Spinal cord (tissue), 10 donors: ENCODE measurements around the gene TMEM266. TPM values are rescaled to one million over a fixed set of nuclear protein-coding genes. Genes with fewer than 3 reads are reported as not detected.
A peak's percentile ranks its signal among the peaks of the same experiment; 100 is the strongest.
"Not testable (repeated sequence)": the region's sequence is repeated elsewhere in the genome, so short reads cannot be mapped to it uniquely, and the experiment has no call there.

ENCODE experiments used
- DNase-seq, 6 donors: peaks; one replicate each; pipeline versions ENCODE4 v3.0.0 to v3.0.0-alpha.2; 2013 to 2015; ENCODE audit warnings: low spot score in 6 of 6, low read depth in 4 of 6
- H3K27ac ChIP-seq: one replicate; pipeline ENCODE4 v1.5.1; 2013; ENCODE audit warnings: low read depth, low read length, control low read depth
- H3K27me3 ChIP-seq: one replicate; pipeline ENCODE4 v1.6.1; 2013; ENCODE audit warnings: low read length; ENCODE audit not compliant: control insufficient read depth, insufficient read depth
- H3K36me3 ChIP-seq: one replicate; pipeline ENCODE4 v1.6.1; 2013; ENCODE audit warnings: low read length; ENCODE audit not compliant: control insufficient read depth, insufficient read depth
- H3K4me1 ChIP-seq: one replicate; pipeline ENCODE4 v1.6.1; 2013; ENCODE audit warnings: low read length; ENCODE audit not compliant: control insufficient read depth, insufficient read depth
- H3K4me3 ChIP-seq: one replicate; pipeline ENCODE4 v1.5.1; 2013; ENCODE audit warnings: low read depth, low read length, control low read depth
- H3K9me3 ChIP-seq: one replicate; pipeline ENCODE4 v1.6.1; 2013; ENCODE audit warnings: low read length; ENCODE audit not compliant: control insufficient read depth, insufficient read depth
- WGBS: methylation state at CpG from one replicate; pipeline ENCODE4 v1.1.5; 2013; ENCODE audit warnings: missing lambda C conversion rate; ENCODE audit not compliant: insufficient coverage; 5-methylcytosine and 5-hydroxymethylcytosine counted together
- long read RNA-seq, 4 donors: transcript quantifications; one replicate each; lab custom pipeline, GENCODE V29; 2026
- polyA plus RNA-seq, 2 donors: library from polyadenylated mRNA; unstranded; fragments of 120-200 nt; gene quantifications; one replicate each; pipeline ENCODE4 v1.2.1, GENCODE V29; 2013; ENCODE audit not compliant: insufficient read length in 2 of 2
- total RNA-seq, 2 donors: library from RNA; depleted of rRNA in 1 of 2; stranded (reverse); fragments of 120-200 nt in 1 of 2; fragments of >200 nt in 1 of 2; gene quantifications; one replicate each; pipeline versions ENCODE4 v1.2.3 to v1.2.4, GENCODE V29; 2013 to 2014
- donor health status: healthy.

Gene TMEM266, protein sequence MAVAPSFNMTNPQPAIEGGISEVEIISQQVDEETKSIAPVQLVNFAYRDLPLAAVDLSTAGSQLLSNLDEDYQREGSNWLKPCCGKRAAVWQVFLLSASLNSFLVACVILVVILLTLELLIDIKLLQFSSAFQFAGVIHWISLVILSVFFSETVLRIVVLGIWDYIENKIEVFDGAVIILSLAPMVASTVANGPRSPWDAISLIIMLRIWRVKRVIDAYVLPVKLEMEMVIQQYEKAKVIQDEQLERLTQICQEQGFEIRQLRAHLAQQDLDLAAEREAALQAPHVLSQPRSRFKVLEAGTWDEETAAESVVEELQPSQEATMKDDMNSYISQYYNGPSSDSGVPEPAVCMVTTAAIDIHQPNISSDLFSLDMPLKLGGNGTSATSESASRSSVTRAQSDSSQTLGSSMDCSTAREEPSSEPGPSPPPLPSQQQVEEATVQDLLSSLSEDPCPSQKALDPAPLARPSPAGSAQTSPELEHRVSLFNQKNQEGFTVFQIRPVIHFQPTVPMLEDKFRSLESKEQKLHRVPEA
- 1 to 10 TPM; 3.4 to 4.9 TPM for total RNA-seq
- 10 to 100 TPM; 10.9 to 13.3 TPM for polyA plus RNA-seq
- long read RNA-seq, donor 1, partial matches to known transcripts = 99 of 152 reads
- long read RNA-seq, donor 1, other reads (novel, unspliced or antisense) = 50 of 152 reads
- long read RNA-seq, donor 2, partial matches to known transcripts = 0 of 1 reads
- long read RNA-seq, donor 2, other reads (novel, unspliced or antisense) = 0 of 1 reads
- long read RNA-seq, donor 3 = 0 reads
- long read RNA-seq, donor 4 = 0 reads

DNA sequence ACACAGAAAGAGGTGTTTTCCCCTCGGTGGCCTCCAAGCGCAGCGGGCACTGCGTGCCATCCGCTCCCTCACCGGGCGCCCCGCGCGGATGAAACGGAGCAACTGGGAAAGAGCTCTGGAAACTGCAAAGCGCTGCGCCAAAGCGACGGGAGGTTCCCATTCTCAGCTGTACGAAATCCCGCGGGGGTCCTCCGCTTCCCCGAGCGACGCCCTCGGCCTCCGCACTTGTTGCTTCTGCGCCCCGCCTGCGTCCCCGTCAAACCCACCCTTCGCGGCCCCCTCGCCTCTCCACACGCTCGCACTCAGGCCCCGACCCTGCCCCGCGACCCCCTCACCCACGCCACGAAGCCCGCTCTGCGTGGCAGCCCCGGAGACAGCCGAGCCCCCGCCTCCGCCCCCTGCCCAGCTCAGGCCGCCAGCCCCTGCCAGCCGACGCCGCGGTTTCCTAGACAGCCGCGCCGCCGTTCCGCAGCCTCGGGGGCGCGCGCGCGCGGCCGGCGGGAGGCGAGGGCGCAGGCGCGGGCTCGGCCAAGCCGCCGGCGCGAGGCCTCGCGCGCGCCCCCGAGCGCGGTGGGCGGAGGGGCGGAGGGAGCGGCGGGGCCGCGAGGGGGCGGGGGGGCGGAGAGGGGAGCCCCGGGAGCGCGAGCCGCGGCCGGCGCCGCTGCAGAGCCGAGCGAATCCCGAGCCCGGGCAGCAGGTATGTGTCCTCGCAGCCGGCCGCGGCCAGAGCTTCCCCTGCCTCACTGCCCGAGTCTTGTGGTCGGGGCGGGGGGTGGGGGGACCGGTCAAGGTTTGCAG, at the start of gene TMEM266:
TSS of gene TMEM266 (plus strand) at position 666 of the 798 bp plus-strand sequence. CDS start 74,279 bp downstream, outside the sequence.
- H3K4me3 ChIP-seq = peak within 1 kb of the TSS; percentile 64
- H3K9me3 ChIP-seq = no peaks in the 10 kb centered on the region
- peak; percentile 35 to 93 (median 76) for DNase-seq
- peaks cover 9% of the 10 kb centered on the region for H3K27me3 ChIP-seq
- peaks cover 13% of the 10 kb centered on the region for H3K4me1 ChIP-seq
- H3K27ac ChIP-seq = peak within 1 kb of the TSS; percentile 38
- WGBS = under 1% methylated on average over 107 of the region's 107 CpGs
- H3K36me3 ChIP-seq = no peaks in the 10 kb centered on the region

DNA sequence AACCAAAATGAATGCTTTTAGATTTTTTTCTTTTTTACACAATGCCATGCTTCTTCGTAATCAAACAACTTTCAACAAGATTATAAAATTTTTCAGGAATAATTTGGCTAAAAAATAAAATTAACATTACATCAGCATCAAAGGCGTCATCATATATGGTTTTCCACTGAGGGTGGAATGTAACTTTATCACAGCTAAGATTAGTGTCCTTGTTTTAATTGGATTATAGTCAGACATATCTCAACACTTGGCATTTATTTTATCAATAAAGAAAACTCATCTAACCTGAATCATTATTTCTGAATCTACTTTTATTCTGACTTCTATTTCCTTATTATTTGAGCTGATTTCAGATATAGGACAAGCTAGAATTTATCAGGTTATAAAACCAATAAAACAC, 49.2 kb upstream of the TMEM266 start:
- Histone ChIP-seq H3K4me1 (peaks cover 3% of the 10 kb centered on the region), H3K27me3 (no peaks in the 10 kb centered on the region), H3K27ac (no peak overlapping the region), H3K9me3 (no peaks in the 10 kb centered on the region), H3K4me3 (no peak overlapping the region), H3K36me3 (no peaks in the 10 kb centered on the region)
- no CpG with 5 or more reads among the region's 2 CpGs for WGBS
- no peak for DNase-seq

DNA sequence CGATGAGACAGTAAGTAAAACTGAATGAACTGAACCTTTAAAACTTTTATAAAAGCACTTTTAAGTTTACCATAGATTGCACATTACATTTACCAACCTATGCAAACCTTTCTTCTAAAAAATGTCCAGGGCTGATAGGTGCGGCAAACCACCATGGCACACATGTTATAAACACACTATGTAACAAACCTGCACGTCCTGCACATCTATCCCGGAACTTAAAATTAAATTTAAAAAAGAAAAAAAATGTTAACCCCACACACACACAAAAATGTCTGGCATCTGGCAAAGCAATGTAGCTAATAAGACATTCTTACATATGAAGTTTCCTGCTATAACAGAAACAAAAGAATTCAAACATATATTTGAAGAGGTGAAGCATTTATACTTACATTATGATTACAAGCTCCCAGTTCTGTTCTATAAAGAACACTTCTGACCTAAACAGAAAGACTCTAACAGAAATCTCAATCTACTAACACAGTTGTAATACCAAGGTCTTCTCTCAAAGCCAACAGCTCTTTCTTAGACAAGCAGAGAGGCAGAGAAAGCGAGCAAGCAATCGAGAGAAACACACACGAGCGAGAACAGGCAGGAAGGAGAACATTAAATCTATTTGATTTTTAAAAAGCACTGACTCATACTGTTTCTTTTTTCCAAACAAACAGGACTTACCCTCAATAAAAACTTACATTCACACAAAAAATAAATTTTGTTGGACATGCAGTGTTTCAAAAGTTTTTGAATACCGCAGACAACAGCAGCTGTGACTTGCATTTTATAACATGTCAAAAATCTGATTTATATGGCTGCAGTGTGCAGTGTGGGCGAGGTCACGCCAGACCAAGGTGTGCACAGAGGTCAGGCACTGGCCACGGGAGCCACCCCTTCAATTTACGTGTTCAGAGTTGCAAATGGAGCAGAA, 47.9 kb upstream of the TMEM266 start, which contains the start of gene NRG4:
TSS of gene NRG4 (minus strand) at position 798 of the 925 bp plus-strand sequence. CDS start 1,194 bp downstream, outside the sequence.
- no peak within 1 kb of the TSS for H3K4me3 ChIP-seq

DNA sequence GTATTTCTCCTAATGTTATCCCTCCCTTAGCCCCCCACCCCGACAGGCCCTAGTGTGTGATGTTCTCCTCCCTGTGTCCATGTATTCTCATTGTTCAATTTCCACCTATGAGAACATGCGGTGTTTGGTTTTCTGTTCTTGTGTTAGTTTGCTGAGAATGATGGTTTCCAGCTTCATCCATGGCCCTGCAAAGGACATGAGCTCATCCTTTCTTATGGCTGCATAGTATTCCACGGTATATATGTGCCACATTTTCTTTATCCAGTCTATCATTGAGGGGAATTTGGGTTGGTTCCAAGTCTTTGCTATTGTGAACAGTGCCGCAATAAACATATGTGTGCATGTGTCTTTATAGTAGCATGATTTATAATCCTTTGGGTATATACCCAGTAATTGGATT, 46.3 kb upstream of the TMEM266 start:
- not testable (repeated sequence) for H3K27me3 ChIP-seq, H3K36me3 ChIP-seq, H3K9me3 ChIP-seq, H3K27ac ChIP-seq, H3K4me1 ChIP-seq, DNase-seq, H3K4me3 ChIP-seq
- no CpG with 5 or more reads among the region's 4 CpGs for WGBS

More for the DNA sequence above, 47.9 kb upstream of the TMEM266 start, which contains the start of gene NRG4:
- WGBS = 0% methylated on average over 1 of the region's 13 CpGs
- peak in 1 of 6 donors; percentile 6 for DNase-seq
- H3K4me1 ChIP-seq = peaks cover 3% of the 10 kb centered on the region
- H3K27me3 ChIP-seq = no peaks in the 10 kb centered on the region
- no peak within 1 kb of the TSS for H3K27ac ChIP-seq
- no peaks in the 10 kb centered on the region for H3K36me3 ChIP-seq
- H3K9me3 ChIP-seq = no peaks in the 10 kb centered on the region

DNA sequence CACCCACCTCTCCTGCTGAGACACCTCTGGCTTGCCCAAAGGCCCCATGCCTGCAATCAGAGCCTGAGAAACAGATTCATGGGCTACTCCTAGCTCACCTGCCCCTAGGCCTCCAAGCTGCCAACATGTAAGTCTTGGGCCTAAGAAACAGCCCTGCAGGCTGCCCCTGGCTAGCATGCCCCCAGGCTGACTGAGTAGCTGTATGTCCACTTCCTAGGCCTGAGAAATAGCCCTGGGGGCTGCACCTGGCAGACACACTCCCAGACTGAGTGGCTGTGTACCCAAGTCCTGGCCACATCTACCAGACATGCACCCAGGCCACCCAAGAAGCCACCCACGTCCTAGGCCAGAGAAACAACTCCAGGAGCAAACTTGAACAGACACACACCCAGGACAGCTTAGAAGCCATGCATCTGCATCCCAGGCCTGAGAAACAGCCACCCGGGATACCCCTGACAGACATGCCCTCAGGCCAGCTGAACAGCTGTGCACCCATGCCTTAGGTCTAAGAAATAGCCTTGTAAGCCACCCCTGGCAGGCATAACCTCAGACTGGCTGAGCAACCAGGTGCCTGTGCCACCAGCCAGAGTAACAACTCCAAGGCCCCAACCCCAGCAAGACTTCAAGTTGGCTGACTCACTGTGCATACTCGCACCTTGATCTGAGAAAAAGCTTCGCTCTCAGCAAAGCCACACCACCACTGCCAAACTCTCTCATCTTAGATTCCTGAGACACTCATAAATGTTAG, 35.6 kb upstream of the TMEM266 start:
- Histone ChIP-seq H3K27me3 (no peaks in the 10 kb centered on the region), H3K27ac (no peak overlapping the region), H3K9me3 (peaks cover 6% of the 10 kb centered on the region), H3K4me1 (no peaks in the 10 kb centered on the region), H3K4me3 (no peak overlapping the region), H3K36me3 (no peaks in the 10 kb centered on the region)
- DNase-seq = no peak
- WGBS = 83% methylated on average over 2 of the region's 4 CpGs

DNA sequence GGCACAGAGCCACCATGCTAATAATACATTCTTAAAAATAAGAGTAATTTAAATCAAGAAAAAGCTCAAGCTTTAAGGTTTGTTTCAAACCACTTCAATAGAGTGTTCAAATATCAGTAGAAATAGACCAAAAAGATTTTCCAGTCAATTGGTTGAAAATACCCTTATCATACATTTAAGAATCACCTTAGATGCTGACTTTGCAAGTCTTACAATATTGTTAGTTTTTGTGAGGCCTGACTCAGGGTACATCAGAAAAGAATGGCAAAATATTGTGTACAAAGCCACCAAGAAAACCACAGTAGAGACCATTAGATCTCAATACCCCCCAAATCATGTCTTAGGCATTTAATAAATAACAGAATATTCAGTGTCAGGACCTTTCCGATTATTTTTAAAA, 27.7 kb upstream of the TMEM266 start:
- WGBS = no CpG with 5 or more reads among the region's 1 CpG
- Histone ChIP-seq H3K27ac (no peak overlapping the region), H3K27me3 (no peaks in the 10 kb centered on the region), H3K4me3 (no peak overlapping the region), H3K36me3 (no peaks in the 10 kb centered on the region), H3K4me1 (no peaks in the 10 kb centered on the region), H3K9me3 (no peaks in the 10 kb centered on the region)
- no peak for DNase-seq

DNA sequence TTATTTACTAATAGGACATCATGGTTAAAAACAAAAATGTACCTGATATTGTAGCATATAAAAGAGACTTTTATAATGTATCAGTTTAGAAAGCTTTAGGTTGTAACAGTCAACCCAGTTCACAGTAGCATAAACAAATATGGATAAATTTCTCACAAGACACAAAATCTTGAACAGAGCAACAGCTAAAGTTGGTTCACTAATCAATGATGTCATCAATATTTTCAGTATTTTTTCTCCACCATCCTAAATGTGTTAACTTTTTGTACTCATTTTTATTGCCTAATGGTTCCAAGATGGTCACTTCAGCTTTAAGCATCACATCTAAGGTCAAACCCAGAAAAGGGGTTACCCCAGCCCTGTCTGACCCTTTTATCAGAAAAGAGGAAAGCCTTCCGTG, 26.3 kb upstream of the TMEM266 start:
- no peak for DNase-seq
- Histone ChIP-seq H3K9me3 (no peaks in the 10 kb centered on the region), H3K27me3 (no peaks in the 10 kb centered on the region), H3K27ac (no peak overlapping the region), H3K4me3 (no peak overlapping the region), H3K36me3 (no peaks in the 10 kb centered on the region), H3K4me1 (no peaks in the 10 kb centered on the region)
- WGBS = no CpG with 5 or more reads among the region's 1 CpG

DNA sequence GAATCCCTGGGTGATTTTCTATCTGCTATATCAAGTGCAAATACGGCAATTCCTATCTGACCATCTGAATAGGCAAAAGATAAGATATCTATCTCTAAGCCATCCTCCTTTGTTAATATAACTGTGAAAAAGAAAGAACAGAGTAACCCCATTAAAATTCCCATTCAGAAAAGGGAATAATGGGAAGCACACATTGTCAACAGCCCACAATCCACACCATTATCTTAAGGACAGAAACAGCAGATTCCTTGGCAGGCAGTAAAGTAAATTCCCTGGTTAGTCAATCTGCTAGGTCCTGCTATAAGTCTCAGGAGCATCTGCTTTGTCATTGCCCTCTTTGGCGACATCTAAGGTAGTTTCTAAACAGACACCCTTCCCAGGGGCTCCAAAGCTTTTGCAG, 25.7 kb upstream of the TMEM266 start:
- Histone ChIP-seq H3K27me3 (no peaks in the 10 kb centered on the region), H3K4me3 (no peak overlapping the region), H3K36me3 (no peaks in the 10 kb centered on the region), H3K27ac (no peak overlapping the region), H3K4me1 (no peaks in the 10 kb centered on the region), H3K9me3 (no peaks in the 10 kb centered on the region)
- DNase-seq = no peak
- whole genome bisulfite sequencing = no CpG with 5 or more reads among the region's 2 CpGs
